HS-5 (cell line): ENCODE data around the gene CA12.

Source experiments
- DNase-seq: peaks from one replicate; pipeline ENCODE4 v3.0.0-alpha.2; 2012; ENCODE audit warnings: low read depth

The CA12 gene

DNA sequence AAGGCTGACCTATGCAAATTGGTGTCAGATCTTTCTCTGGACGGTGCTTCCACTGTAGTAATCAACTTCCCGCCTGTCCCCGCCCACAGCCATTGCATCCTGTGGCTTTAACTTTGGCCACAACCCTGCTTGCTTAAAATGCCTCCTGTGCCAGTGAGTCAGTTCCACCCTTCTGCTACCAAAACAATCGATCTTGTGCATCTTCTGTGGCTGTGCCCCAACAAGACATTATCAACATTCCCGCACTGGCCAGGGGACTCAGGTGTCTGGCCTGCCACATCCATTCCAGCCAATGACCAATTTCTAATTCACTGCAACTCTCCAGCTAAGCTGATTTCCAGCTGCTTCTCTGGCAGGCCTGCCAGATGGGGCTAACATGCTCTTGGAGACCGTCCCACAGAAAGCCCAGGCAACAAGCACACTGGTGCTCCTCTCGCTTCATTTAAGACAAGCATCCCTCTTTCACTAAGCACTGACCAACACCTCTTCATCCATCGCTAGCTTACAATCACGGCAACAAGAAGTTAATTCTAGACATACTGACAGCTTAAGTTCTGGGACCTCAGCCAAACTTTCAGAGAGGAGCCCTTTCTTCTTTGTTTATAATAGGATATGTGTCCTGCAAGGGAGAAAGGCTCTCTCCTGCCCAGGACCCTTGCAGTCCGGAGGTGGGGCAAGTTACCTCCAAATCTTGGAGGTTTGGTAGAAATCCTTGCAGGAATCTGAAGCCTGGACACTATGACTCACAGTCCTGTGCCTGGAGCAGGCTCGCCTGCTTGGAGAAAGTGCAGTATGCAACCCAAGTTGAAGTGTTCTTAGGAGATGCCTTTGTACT lies 6.7 kb downstream of the CA12 start:
- DNase-seq = peak; percentile 61

DNA sequence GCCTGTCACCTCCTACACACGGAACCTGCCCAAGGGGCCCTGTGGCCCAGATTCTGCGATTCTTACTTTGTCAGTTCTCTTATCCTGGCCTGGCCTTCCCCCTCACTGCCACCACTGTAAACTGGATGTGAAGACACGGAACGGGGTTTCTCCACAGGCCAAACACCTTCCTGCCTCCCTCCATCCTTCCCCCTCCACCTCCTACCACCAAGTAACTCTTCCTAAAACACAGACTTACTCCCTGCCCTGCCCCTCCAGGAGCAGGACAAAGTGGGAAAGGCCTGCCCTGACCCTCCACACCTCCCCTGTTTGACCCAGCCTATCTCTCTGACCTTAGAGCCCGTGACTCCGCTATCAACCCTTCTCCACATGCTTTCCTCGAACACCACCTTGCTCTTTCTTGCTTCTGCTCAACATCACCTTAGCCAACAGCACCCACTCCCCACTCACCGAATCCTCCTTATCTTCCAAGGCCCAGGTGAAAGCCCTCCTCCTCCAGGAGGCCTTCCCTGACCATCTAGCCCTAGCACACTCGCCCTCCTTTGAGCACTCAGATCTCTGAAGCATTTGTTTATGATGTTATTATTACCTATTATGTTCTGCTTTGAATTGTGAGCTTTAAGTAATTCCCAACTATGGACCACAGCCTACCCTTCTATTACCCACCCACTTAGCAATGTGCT lies 7.6 kb downstream of the CA12 start:
- no peak for DNase-seq

DNA sequence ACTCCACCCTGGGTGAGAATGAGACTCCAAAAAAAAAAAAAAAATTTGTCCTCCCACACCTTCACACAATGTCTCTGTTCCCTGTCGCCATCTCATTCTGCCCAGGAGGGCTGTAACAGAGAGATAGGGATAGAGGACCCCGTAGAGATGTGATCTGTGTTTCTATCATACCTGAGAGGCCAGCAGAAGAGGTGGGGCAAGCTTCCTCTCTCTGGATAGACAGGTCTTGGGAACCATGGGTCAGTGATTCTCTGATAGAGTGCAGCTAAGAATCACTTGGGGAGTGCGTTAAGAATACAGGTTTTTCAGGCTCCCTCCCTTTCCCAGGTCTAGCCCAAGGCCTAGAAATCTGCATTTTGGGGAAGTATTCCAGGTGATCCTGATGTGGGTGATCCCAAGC lies 8.3 kb downstream of the CA12 start:
- DNase-seq = no peak

DNA sequence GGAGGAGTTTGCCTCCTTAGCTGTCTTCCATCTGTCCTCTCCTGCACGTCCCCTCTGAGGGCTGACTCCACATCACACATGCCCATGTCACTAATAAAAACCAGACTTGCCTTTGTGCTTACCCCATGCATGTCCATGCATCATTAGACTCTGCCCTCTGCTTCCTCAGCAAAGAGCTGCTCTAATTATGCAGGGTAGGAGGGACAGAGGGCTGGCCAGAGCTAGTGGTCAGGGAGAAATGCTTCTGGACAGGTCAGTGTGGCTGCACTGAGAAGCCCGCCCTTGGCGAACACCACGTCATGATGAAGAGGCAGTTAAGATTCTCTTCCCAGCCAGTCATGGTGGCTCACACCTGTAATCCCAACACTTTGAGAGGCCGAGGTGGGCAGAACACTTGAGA lies 8.9 kb downstream of the CA12 start:
- peak; percentile 83 for DNase-seq

DNA sequence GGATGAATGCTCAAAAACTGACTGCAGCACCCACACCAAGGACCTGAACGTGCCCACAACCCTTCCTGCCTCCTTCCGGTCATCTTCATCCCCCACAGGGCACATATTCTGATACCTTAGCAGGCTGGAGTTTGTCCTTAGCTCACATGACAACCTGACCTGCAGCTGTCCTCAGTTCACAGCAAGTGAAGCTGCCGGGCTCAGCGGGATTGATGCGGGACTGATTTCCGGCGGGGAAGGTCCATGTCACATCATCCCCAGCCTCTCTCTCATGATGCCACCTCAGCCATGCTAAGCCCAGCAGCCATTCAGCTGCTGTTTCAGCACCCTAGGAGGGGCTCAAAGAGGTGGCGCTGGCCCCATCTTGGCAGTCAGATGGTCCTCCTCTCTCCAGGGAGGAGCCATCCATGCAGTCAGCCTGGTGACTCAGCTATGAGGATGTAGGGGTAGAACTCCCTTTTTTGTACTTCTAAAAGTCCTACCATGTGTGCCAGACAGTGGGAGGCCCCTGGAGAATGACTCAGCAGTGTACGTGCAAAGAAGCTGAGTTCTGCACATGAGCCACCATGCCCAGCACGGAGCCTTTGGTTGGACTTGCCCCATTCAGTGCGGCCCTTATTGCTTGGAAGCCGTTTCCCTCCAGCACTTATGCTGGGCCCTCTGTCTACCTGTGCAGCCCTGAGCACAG lies 9.5 kb downstream of the CA12 start:
- DNase-seq = peak; percentile 97

DNA sequence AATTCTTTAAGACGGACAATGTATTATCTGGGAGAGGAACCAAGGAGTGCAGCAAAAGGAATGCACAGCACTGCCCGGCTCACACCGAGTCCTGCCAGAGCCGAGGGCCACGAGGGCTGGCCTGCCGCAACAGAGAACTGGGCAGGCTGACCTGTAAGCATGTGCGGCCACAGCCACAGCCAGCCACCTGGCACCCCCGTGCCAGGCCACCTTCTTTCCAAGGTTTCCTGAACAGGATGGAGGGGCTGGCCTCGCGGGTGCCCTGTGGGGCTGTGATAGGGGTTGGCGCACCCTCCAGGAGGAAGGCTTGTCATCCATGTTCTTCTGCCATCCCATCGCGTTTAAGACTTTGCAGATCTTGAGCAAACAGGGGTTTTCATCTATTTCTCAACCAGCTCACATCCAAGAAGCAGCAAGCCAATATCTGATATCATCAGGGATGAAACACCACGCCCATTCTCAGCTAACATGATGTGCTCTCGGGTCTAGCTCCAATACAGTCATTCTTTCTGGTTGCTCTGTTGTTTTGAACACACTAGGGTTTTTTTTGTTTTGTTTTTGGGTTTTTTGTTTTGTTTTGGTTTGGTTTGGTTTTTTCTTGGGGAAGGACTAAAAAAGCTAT lies 10.2 kb downstream of the CA12 start:
- DNase-seq = peak; percentile 65

DNA sequence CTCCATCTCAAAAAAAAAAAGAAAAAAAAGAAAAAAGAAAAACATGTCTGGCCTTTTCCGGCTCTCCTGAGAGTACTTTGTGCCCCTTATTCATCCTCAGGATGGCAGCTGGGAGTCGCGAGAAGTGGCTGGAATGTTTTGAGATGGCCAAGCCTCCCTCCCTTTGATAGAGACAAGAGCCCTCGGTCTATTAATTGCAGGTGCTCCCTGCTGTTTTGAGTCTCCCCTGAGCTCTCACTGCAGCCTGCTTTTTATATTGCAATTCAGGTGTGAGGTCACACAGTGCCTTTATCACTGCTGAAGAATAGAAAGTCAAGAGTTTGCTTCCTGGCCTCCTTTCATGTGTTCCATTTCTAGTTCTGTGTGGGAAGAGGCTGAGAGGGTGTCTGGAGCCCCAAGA lies 10.9 kb downstream of the CA12 start:
- no peak for DNase-seq

DNA sequence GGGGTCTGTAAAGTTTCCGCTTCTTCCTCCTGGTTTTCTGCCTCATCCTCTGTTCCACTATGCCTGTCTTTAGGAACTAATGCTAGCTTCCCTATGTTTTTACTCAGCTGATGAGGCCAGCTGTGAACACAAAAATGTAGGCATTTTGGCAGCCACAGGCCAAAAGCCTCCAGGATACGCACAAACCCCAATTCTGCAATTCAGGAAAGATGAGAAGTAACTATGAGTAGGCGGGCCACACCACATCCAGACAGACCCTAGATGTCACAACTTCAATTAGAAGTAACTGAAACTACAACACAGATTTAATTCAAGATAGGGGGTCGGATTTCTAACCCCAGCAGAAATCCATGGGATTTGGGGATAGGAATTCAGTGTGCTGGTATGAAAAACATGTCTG lies 11.9 kb downstream of the CA12 start:
- DNase-seq = no peak

DNA sequence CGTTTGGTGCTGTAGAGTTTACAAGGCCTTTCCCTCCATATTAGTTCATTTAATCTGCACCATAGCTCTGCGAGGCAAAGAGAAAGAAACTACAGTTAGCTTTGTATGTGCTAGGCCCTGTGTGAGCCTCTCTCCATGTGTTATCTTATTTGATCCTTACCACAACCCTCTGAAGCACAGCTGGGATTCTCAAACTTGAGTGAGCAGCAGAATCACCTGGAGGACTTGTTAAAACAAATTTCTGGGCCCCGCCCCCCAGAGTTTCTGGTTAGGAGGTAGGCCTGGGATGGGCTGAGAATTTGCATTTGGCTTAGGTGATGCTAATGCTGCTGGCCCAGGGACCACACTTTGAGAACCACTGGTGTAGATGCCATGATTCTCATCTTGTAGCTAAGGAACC lies 12.3 kb downstream of the CA12 start:
- DNase-seq = no peak

DNA sequence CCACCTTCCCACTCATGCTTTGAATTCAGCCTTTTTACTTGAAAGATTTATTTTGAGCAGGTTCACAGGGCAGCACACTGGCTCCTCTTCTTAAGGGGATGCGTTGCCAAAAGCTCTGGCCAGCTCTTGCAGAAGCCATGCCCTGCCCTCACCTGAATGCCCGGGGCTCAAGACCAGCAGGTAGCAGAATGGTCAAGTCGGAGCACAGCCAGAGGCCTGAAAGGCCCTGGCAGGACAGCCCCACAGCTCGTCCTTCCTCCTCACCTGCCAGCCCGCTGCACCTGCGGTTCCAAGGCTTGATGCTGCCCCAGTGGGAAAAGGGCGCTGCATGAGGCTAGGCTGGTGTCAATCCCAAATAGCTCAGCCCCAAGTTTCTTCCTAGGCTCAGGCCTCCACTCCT lies 13.1 kb downstream of the CA12 start:
- DNase-seq = no peak

DNA sequence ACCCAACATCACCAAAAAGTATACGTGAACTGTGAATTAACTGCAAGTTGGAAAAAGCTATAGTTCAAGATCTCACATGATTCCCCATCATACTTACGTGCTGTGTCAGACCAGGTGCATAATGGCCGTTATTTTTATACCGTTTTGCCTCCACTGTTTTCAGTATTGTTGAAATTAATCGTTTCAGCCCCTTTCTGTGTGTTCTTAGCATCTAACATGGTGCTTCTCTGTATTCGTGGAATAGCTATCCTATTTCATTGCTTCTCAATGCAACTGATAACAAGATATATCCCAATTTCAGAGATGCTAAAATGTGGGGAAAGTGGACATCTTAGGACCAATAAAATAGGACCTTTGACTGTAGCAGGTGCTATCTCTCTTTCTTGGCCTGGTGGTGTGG lies 13.7 kb downstream of the CA12 start:
- no peak for DNase-seq

DNA sequence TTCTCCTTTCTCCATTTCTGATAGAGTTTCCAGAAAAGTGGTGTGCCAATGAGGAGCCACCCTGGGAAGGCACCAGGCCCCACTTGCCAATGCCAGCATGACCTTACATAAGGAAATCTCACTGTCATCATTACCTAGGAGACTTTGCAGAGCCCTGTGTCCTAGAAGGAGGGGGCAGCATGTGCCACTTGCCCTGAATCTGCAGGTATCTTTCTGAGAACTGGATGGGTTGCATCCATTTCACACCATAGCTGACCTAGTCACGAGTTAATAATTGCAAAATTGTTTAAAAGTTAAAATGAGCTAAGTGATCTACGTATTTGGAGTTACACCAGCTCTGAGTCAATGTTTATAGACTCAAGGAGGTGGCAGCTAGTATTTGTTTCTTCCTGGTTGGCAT lies 14.3 kb downstream of the CA12 start:
- no peak for DNase-seq

DNA sequence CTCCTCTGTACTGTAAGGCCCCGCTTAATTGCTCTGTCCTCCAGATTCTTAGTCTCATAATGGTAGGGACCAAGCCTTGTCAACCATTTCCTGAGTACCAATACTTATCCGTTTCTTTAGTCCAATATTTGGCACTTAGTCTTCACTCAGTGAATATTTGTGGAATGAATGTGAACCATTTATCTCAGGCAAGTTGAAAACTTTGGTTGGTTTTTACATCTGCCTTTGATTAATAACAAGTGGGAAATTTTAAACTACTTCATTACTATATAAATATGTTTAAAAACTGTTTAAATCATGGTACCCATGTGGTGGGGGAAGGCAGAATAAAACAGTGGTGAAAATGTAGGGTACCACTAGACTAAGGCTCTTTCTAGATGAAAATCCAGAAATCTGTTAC lies 15.2 kb downstream of the CA12 start:
- no peak for DNase-seq

DNA sequence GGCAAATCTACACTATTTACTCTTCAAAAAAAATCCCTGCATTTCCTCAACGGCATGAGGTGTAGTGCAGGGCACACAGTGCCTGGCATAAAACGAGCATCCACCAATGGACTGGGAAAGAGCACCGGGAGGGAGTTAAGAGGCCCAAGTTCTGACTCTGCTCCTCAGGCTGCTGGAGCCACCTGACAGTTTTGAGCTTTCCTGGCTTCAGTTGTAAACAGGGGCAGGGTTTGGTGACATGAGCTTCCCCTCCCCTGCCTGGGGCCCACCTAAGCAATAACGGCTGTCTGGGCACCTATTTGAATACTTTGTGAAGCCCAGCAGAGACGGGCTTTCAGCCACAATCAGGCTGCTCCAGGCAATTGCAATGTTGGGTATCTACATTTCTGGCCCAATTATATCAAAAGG lies 16.4 kb downstream of the CA12 start:
- no peak for DNase-seq

DNA sequence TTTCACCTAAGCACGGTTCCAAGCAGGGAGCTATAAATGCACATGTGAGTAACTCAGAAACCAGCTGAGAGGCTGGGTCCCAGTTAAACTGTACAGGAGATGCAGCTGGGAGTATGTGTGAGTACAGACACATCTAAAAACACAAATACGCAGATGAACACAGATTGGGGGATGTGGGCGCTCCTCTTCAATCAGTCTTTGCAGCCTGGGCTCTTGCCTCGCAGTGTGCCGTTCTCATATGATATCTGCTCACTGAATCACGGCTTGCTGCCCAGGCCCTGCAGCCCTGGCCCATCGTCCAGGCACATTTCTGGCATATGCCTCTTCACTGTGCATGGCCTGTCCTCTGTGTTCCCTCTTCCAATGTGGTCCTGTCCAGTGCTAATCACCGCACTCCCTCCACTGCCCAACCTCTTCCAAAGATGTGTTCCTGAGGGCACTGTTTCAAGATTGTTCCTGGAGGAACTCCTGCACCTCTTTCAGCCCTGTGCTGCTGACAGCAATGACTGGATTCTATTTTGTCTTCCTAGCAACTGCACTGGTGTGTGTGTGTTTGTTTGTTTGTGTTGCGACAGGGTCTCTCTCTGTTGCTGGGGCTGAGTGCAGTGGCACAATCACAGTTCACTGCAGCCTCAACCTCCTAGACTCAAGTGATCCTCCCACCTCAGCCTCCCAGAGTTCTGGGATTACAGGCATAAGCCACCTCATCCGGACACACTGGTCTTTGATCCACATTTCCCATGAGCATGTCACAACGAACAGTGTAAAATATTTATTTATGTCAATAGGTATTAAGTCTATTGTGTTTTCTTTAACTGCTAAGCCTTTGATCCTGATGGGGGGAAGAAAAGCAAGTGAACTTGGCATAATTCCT lies 17.0 kb downstream of the CA12 start:
- no peak for DNase-seq

DNA sequence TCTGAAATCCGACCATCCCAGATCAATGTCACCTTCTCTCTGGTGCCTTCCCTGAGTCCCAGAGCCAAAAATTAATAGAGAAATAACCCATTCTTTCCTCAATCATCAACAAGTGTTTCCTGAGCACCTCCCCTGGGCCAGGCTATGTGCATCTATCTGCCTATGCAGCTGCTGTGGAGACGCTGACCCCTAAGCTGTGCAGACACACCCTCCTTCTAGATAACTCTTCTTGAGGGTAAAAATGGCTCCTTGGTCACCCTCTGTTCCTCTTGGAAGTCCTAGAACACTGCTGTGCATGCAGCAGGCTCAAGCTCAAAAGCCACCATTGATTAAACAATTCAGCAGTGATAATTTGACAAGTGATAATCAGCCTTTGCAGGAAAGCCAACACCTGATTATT lies 18.4 kb downstream of the CA12 start:
- DNase-seq = no peak

DNA sequence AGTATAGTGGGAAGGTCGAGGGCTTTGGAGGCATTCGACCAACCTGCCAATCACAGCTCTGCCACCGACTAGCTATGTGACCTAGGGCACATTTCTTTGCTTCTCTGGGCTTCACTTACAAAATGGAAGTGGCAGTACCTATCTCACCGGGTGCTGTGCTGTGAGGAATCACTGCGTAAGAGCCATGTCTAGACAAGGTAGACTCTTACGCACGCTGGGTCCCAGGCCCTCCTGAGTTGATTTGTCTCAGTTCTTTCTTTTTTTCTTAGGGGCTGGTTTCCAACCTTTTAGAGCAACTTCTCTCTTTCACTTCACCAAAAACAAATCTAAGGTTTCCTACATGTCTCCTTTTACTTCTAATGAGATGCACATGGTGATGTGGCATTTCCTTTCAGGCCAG lies 18.8 kb downstream of the CA12 start:
- DNase-seq = no peak

DNA sequence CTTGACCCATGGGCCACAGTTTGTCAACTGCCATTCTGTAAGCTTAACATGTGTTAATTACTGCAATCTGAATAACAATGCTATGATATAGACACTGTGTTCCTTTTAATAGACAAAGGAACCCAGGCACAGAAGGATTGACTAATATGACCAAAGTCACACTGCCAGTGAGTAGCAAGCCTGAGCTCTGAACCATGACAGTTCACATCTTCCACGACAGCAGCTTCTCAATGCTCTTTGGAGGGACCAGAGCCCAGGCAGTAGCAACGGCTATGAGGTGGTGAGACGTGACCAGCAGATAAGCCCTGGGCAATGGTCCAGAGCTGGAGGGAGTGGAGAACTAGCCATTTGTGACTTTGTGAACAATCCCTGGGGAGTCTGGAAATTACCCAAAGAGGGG lies 19.4 kb downstream of the CA12 start:
- DNase-seq = no peak

DNA sequence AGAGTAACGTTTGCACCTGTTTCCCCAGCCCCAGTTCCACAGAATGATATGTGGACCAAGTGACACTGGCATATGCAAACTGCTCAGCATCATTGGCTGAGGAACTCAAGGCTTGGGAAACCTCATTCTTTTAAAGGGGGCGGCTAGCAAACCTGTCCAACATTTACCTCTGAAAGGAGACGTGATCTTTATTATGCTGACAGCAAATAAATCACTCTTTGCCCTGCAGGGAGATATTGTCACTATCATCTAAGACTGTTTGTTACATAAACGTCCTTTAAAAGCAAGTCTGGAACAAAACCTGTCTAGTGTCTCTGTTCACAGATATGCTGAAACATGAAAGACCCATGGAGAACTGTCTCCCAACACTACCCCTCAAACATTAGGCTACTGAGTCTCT lies 21.5 kb downstream of the CA12 start:
- DNase-seq = no peak

DNA sequence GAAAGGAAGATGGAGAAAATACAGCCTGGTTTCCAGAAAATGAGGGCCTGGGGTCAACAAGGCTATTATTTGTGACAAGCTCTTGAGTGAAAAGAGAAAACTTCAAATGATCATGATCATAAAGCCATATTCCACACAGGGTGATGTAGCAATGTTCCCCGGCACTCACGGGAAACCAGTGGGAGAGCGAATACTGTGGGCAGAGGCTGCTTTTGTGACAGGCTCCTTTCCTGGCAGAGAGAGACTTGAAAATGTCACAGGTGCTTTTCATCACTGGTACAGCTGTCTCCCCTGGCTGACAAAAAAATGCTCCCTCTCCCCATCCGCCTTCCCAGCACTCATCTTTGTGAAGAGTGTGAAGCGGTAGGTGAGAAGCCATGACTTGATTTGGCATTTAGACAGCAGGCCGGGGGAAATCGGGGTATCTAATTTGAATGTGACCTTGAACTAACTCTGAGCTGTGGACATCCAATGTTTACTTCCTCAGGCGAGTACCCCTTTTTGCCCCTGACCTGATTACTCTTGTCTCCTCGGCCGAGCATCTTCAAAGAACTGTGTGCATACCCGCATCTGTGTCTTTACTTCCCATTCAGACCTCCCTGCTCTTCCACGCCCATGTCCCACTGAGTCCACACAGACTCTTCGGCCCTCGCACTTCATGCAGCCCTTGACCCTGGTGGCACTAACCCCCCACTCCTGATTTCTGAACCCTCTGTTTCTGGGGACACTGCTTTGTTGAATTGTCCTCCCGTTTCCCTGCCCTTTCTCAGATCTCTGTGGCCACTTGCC lies 23.2 kb downstream of the CA12 start:
- DNase-seq = no peak

DNA sequence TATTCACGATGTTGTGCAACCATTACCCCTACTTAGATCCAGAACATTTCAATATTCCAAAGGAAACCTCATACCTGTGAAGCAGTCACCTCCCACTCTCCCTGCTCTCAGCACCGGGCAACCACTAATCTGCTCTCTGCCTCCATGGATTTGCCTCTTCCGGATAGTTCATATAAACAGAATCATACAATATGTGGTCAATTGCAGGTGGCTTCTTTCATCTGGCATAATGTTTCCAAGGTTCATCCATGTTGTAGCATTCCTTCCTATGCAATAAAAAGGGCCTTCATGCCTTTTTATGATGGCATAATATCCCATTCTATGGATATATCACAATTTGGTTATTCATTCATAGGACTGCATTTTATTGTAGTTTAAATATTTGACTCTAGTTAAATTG lies 23.9 kb downstream of the CA12 start:
- no peak for DNase-seq
